ENCODE data around the gene USH1C.

DNA sequence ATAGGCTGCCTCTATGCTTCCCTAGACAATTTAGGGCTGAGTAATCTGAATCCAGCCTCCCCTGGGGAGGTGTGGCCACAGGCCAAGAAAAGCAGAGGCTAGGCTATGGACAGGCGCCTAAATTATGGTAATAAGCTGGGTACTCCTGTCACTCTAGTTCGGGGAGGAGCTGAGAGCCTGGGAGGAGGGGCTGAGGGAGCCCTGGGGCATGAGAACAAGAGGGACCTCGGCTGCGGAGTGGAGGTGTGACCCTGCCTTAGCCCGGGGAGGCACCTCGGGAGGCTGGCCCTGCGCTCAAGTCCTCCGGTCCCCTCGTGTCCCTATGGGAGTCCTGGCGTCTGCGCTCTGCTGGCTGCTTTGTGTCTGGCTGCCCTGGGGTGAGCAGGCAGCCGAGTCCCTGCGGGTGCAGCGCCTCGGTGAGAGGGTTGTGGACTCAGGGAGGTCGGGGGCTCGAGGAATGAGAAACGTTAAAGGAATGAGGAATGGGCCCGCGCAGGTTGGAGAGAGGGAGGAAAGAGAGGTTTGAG, 2.9 kb upstream of the USH1C start, which contains the start of gene OTOG:
- TF ChIP-seq, protein P1, sequence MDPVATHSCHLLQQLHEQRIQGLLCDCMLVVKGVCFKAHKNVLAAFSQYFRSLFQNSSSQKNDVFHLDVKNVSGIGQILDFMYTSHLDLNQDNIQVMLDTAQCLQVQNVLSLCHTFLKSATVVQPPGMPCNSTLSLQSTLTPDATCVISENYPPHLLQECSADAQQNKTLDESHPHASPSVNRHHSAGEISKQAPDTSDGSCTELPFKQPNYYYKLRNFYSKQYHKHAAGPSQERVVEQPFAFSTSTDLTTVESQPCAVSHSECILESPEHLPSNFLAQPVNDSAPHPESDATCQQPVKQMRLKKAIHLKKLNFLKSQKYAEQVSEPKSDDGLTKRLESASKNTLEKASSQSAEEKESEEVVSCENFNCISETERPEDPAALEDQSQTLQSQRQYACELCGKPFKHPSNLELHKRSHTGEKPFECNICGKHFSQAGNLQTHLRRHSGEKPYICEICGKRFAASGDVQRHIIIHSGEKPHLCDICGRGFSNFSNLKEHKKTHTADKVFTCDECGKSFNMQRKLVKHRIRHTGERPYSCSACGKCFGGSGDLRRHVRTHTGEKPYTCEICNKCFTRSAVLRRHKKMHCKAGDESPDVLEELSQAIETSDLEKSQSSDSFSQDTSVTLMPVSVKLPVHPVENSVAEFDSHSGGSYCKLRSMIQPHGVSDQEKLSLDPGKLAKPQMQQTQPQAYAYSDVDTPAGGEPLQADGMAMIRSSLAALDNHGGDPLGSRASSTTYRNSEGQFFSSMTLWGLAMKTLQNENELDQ (CRISPR knock-in tag; IDR thresholded peaks at IDR 0.05; ENCODE audit: borderline replicate concordance) = no peak
- TF ChIP-seq, protein P2, sequence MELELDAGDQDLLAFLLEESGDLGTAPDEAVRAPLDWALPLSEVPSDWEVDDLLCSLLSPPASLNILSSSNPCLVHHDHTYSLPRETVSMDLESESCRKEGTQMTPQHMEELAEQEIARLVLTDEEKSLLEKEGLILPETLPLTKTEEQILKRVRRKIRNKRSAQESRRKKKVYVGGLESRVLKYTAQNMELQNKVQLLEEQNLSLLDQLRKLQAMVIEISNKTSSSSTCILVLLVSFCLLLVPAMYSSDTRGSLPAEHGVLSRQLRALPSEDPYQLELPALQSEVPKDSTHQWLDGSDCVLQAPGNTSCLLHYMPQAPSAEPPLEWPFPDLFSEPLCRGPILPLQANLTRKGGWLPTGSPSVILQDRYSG (tag; conservative IDR thresholded peaks at IDR 0.05; ENCODE audit: low read depth) = no peak
- TF ChIP-seq GABPA (tag; conservative IDR thresholded peaks at IDR 0.05; ENCODE audit: low read depth) (no peak), CAMTA2 (CRISPR knock-in tag; conservative IDR thresholded peaks at IDR 0.05) (no peak), TGIF2 (CRISPR knock-in tag; IDR thresholded peaks at IDR 0.05) (no peak)
- TF ChIP-seq, protein P3, sequence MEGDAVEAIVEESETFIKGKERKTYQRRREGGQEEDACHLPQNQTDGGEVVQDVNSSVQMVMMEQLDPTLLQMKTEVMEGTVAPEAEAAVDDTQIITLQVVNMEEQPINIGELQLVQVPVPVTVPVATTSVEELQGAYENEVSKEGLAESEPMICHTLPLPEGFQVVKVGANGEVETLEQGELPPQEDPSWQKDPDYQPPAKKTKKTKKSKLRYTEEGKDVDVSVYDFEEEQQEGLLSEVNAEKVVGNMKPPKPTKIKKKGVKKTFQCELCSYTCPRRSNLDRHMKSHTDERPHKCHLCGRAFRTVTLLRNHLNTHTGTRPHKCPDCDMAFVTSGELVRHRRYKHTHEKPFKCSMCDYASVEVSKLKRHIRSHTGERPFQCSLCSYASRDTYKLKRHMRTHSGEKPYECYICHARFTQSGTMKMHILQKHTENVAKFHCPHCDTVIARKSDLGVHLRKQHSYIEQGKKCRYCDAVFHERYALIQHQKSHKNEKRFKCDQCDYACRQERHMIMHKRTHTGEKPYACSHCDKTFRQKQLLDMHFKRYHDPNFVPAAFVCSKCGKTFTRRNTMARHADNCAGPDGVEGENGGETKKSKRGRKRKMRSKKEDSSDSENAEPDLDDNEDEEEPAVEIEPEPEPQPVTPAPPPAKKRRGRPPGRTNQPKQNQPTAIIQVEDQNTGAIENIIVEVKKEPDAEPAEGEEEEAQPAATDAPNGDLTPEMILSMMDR (IDR thresholded peaks at IDR 0.05 in 2 of 3, conservative IDR thresholded peaks at IDR 0.05 in 1 of 3; ENCODE audit: insufficient read depth in 2 of 3, low read depth in 1 of 3, low read length in 3 of 3) = no peak
- TF ChIP-seq, protein P4, sequence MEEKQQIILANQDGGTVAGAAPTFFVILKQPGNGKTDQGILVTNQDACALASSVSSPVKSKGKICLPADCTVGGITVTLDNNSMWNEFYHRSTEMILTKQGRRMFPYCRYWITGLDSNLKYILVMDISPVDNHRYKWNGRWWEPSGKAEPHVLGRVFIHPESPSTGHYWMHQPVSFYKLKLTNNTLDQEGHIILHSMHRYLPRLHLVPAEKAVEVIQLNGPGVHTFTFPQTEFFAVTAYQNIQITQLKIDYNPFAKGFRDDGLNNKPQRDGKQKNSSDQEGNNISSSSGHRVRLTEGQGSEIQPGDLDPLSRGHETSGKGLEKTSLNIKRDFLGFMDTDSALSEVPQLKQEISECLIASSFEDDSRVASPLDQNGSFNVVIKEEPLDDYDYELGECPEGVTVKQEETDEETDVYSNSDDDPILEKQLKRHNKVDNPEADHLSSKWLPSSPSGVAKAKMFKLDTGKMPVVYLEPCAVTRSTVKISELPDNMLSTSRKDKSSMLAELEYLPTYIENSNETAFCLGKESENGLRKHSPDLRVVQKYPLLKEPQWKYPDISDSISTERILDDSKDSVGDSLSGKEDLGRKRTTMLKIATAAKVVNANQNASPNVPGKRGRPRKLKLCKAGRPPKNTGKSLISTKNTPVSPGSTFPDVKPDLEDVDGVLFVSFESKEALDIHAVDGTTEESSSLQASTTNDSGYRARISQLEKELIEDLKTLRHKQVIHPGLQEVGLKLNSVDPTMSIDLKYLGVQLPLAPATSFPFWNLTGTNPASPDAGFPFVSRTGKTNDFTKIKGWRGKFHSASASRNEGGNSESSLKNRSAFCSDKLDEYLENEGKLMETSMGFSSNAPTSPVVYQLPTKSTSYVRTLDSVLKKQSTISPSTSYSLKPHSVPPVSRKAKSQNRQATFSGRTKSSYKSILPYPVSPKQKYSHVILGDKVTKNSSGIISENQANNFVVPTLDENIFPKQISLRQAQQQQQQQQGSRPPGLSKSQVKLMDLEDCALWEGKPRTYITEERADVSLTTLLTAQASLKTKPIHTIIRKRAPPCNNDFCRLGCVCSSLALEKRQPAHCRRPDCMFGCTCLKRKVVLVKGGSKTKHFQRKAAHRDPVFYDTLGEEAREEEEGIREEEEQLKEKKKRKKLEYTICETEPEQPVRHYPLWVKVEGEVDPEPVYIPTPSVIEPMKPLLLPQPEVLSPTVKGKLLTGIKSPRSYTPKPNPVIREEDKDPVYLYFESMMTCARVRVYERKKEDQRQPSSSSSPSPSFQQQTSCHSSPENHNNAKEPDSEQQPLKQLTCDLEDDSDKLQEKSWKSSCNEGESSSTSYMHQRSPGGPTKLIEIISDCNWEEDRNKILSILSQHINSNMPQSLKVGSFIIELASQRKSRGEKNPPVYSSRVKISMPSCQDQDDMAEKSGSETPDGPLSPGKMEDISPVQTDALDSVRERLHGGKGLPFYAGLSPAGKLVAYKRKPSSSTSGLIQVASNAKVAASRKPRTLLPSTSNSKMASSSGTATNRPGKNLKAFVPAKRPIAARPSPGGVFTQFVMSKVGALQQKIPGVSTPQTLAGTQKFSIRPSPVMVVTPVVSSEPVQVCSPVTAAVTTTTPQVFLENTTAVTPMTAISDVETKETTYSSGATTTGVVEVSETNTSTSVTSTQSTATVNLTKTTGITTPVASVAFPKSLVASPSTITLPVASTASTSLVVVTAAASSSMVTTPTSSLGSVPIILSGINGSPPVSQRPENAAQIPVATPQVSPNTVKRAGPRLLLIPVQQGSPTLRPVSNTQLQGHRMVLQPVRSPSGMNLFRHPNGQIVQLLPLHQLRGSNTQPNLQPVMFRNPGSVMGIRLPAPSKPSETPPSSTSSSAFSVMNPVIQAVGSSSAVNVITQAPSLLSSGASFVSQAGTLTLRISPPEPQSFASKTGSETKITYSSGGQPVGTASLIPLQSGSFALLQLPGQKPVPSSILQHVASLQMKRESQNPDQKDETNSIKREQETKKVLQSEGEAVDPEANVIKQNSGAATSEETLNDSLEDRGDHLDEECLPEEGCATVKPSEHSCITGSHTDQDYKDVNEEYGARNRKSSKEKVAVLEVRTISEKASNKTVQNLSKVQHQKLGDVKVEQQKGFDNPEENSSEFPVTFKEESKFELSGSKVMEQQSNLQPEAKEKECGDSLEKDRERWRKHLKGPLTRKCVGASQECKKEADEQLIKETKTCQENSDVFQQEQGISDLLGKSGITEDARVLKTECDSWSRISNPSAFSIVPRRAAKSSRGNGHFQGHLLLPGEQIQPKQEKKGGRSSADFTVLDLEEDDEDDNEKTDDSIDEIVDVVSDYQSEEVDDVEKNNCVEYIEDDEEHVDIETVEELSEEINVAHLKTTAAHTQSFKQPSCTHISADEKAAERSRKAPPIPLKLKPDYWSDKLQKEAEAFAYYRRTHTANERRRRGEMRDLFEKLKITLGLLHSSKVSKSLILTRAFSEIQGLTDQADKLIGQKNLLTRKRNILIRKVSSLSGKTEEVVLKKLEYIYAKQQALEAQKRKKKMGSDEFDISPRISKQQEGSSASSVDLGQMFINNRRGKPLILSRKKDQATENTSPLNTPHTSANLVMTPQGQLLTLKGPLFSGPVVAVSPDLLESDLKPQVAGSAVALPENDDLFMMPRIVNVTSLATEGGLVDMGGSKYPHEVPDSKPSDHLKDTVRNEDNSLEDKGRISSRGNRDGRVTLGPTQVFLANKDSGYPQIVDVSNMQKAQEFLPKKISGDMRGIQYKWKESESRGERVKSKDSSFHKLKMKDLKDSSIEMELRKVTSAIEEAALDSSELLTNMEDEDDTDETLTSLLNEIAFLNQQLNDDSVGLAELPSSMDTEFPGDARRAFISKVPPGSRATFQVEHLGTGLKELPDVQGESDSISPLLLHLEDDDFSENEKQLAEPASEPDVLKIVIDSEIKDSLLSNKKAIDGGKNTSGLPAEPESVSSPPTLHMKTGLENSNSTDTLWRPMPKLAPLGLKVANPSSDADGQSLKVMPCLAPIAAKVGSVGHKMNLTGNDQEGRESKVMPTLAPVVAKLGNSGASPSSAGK (IDR thresholded peaks at IDR 0.05) = no peak
